ENCODE results near the gene GPC5.

The GPC5 gene

GRCh38 chr13:92297971-92298942 lies 899.8 kb downstream of the GPC5 start:
- TF ChIP-seq CTCF (conservative IDR thresholded peaks at IDR 0.05), result no peak
- no peak overlapping the region for H3K27ac ChIP-seq

GRCh38 chr13:92300651-92301050 lies 902.2 kb downstream of the GPC5 start:
- no peak for TF ChIP-seq CTCF (conservative IDR thresholded peaks at IDR 0.05)
- no peak overlapping the region for H3K27ac ChIP-seq

GRCh38 chr13:92303428-92303827 lies 905.0 kb downstream of the GPC5 start:
- TF ChIP-seq CTCF (conservative IDR thresholded peaks at IDR 0.05), result no peak
- H3K27ac ChIP-seq, result no peak overlapping the region

GRCh38 chr13:92307752-92308151 lies 909.3 kb downstream of the GPC5 start:
- H3K27ac ChIP-seq, result no peak overlapping the region
- no peak for TF ChIP-seq CTCF (conservative IDR thresholded peaks at IDR 0.05)

- TF ChIP-seq CTCF (conservative IDR thresholded peaks at IDR 0.05), result no peak
- no peak overlapping the region for H3K27ac ChIP-seq
Measured at GRCh38 chr13:92312823-92313222, 914.4 kb downstream of the GPC5 start.

- no peak overlapping the region for H3K27ac ChIP-seq
- TF ChIP-seq CTCF (conservative IDR thresholded peaks at IDR 0.05), result no peak
Measured at GRCh38 chr13:92313382-92313781, 915.0 kb downstream of the GPC5 start.

- H3K27ac ChIP-seq, result no peak overlapping the region
Measured at GRCh38 chr13:92315265-92315664, 916.8 kb downstream of the GPC5 start.

More at GRCh38 chr13:92315265-92315664, 916.8 kb downstream of the GPC5 start:
- TF ChIP-seq CTCF (conservative IDR thresholded peaks at IDR 0.05), result no peak
